GM12878 (cell line): ENCODE measurements around the gene CAMTA1. TPM values are rescaled to one million over a fixed set of nuclear protein-coding genes. Genes with fewer than 3 reads are reported as not detected.

ENCODE experiments used
- ATAC-seq: fragments of 200-7000 bp; cut with Tn5 transposase; 3 replicates; pipeline ENCODE4 v1.9.1; 2020; ENCODE audit warnings: mild to moderate bottlenecking, moderate library complexity
- BruUV-seq: library from RNA; stranded (reverse); fragments of 400-500 nt; replicated peaks from 2 replicates; lab custom pipeline; 2021; lab: Mats Ljungman, UMichigan
- CTCF ChIA-PET: fragments of 300-600 bp; sonication (Branson Sonifier 250); formaldehyde crosslinking; extraction: SDS; loops from one replicate; lab custom pipeline; 2021; ENCODE audit warnings: inconsistent platforms; lab: Yijun Ruan, JAX
- POLR2A ChIA-PET: fragments of 350-600 bp; formaldehyde crosslinking; extraction: SDS; loops from one replicate; lab custom pipeline; 2021; ENCODE audit warnings: inconsistent platforms; lab: Charles Lee
- RAD21 ChIA-PET: fragments of 300-600 bp; sonication (Branson Sonifier 250); formaldehyde crosslinking; loops from one replicate; lab custom pipeline; 2023; ENCODE audit warnings: antibody characterized with exemption; ENCODE audit not compliant: unreplicated experiment; lab: Charles Lee
- SMC1A ChIA-PET: fragments of 300-600 bp; sonication (Branson Sonifier 250); formaldehyde crosslinking; loops from one replicate; lab custom pipeline; 2023; ENCODE audit not compliant: unreplicated experiment, uncharacterized antibody; lab: Charles Lee
- DNase-seq: peaks from one replicate; pipeline ENCODE4 v3.0.0-alpha.2; 2011; ENCODE audit warnings: low read depth, low spot score
- FAIRE-seq: peaks from 3 replicates; lab custom pipeline; 2011; peaks lifted over from hg19 to GRCh38; lab: Jason Lieb, UNC
- H2AFZ ChIP-seq: 2 replicates; pipeline ENCODE4 v1.6.0; 2011; ENCODE audit warnings: low read depth, low read length, control low read depth; ENCODE audit not compliant: control insufficient read depth
- H3K27ac ChIP-seq: 2 replicates; pipeline ENCODE4 v1.5.1; 2011; ENCODE audit warnings: control low read depth; ENCODE audit not compliant: control insufficient read depth, insufficient read depth
- H3K27me3 ChIP-seq, 2 experiments: replicated peaks in 1 of 2; 2 replicates each; pipeline versions ENCODE4 v1.6.0 to v1.6.1; 2011; ENCODE audit warnings: low read length in 1 of 2; ENCODE audit not compliant: control insufficient read depth in 2 of 2, insufficient read depth in 2 of 2
- H3K36me3 ChIP-seq, 2 experiments: 2 replicates each; pipeline ENCODE4 v1.5.1; 2011; ENCODE audit warnings: low read length in 1 of 2; ENCODE audit not compliant: control insufficient read depth in 2 of 2, insufficient read depth in 2 of 2
- H3K4me1 ChIP-seq: 2 replicates; pipeline ENCODE4 v1.6.1; 2011; ENCODE audit warnings: mild to moderate bottlenecking, low read length, moderate library complexity, mixed read lengths; ENCODE audit not compliant: control insufficient read depth, insufficient read depth
- H3K4me2 ChIP-seq: 2 replicates; pipeline ENCODE4 v1.6.0; 2011; ENCODE audit warnings: control low read depth; ENCODE audit not compliant: control insufficient read depth, insufficient read depth
- H3K4me3 ChIP-seq: fragments of 200-600 bp; sonication (generic); 2 replicates; pipeline ENCODE4 v1.5.1; 2016
- H3K79me2 ChIP-seq: 2 replicates; pipeline ENCODE4 v1.6.0; 2011; ENCODE audit warnings: low read length; ENCODE audit not compliant: control insufficient read depth, insufficient read depth
- H3K9ac ChIP-seq: 2 replicates; pipeline ENCODE4 v1.8.0; 2011; ENCODE audit warnings: low read length, control low read depth, mixed read lengths; ENCODE audit not compliant: control insufficient read depth, insufficient read depth
- H3K9me3 ChIP-seq: replicated peaks from 3 replicates; pipeline ENCODE4 v1.5.1; 2011; ENCODE audit warnings: mild to moderate bottlenecking, low read length; ENCODE audit not compliant: control insufficient read depth, insufficient read depth
- H4K20me1 ChIP-seq: 2 replicates; pipeline ENCODE4 v1.6.0; 2011; ENCODE audit not compliant: control insufficient read depth, insufficient read depth
- CHD4 ChIP-seq: fragments of 200-600 bp; sonication (generic); IDR thresholded peaks from 2 replicates; pipeline ENCODE4 v1.6.1; 2016; ENCODE audit warnings: mild to moderate bottlenecking
- E4F1 ChIP-seq: fragments of 450-650 bp; IDR thresholded peaks from 2 replicates; pipeline ENCODE4 v1.6.1; 2018; ENCODE audit warnings: borderline replicate concordance, mild to moderate bottlenecking; ENCODE audit not compliant: partially characterized antibody
- IRF3 ChIP-seq: fragments of 450-650 bp; IDR thresholded peaks from 2 replicates; pipeline ENCODE4 v1.6.1; 2014; ENCODE audit warnings: mild to moderate bottlenecking
- LARP7 ChIP-seq: fragments of 450-650 bp; IDR thresholded peaks from 2 replicates; pipeline ENCODE4 v1.6.1; 2017; ENCODE audit warnings: mild to moderate bottlenecking
- PAX8 ChIP-seq: fragments of 450-650 bp; IDR thresholded peaks from 2 replicates; pipeline ENCODE4 v1.6.1; 2017; ENCODE audit warnings: mild to moderate bottlenecking, moderate library complexity
- RELA ChIP-seq: fragments of 450-650 bp; IDR thresholded peaks from 2 replicates; pipeline ENCODE4 v1.8.0; 2014; ENCODE audit warnings: borderline replicate concordance; ENCODE audit not compliant: partially characterized antibody
- SUPT20H ChIP-seq: IDR thresholded peaks from 2 replicates; pipeline ENCODE4 v1.6.1; 2011; ENCODE audit warnings: low read depth, mild to moderate bottlenecking, low read length, moderate library complexity, borderline replicate concordance; ENCODE audit not compliant: control insufficient read depth
- ZSCAN29 ChIP-seq: fragments of 450-650 bp; IDR thresholded peaks from 2 replicates; pipeline ENCODE4 v1.6.1; 2017; ENCODE audit warnings: mild to moderate bottlenecking, moderate library complexity
- WGBS: methylation state at CpG from one replicate; pipeline ENCODE4 v1.1.6; 2016; ENCODE audit warnings: low lambda C conversion rate; ENCODE audit not compliant: insufficient replicate concordance, insufficient coverage; ENCODE audit errors: missing lambda C conversion rate; 5-methylcytosine and 5-hydroxymethylcytosine counted together
- in situ Hi-C: fragments of 300-500 bp; cut with MboI; formaldehyde crosslinking; loops from 9 replicates; pipeline ENCODE4 v1.14.3; 2018; ENCODE audit warnings: mixed read lengths
- intact Hi-C: fragments of 100-400 bp; cut with micrococcal nuclease; formaldehyde crosslinking; loops from one replicate; pipeline ENCODE4 v1.14.2; 2022; ENCODE audit not compliant: unreplicated experiment
- polyA plus RNA-seq, 11 experiments: library from polyadenylated mRNA; depleted of rRNA in 4 of 11; unstranded in 6 of 11; stranded (reverse) in 5 of 11; fragments of >200 nt; fragmentation: Nextera tagmentation in 4 of 11; fragmentation: Illumina TruSeq in 1 of 11; extraction: Ambion mirVana in 4 of 11; extraction: Trizol in 1 of 11; gene quantifications; 1 replicate in 1 of 11; 2 replicates in 10 of 11; pipeline versions ENCODE4 v1.2.1 to v1.2.3, GENCODE V29; 2011 to 2016; ENCODE audit warnings: inconsistent platforms in 2 of 11, missing spikeins in 2 of 11, low read depth in 1 of 11
- total RNA-seq, 4 experiments: library from RNA; depleted of rRNA in 3 of 4; stranded (reverse); fragments of >200 nt in 3 of 4; fragmentation: Illumina TruSeq in 1 of 4; extraction: Trizol in 1 of 4; gene quantifications; 2 replicates each; pipeline versions ENCODE4 v1.2.1 to v1.2.3, GENCODE V29; 2013 to 2021

The CAMTA1 gene
- total and polyA plus RNA-seq, 10 of the 15 experiments (the other 5 are each of a cell fraction or from before 2014, with no cell fraction given), result 37.7 to 148 (median 76.4) TPM

GRCh38 chr1:7424352-7424890 lies 639.2 kb downstream of the CAMTA1 start:
- no peak for TF ChIP-seq SUPT20H
- TF ChIP-seq E4F1, result no peak
- no peak for TF ChIP-seq IRF3
- no peak for TF ChIP-seq LARP7
- TF ChIP-seq PAX8, result no peak
- TF ChIP-seq ZSCAN29, result no peak
- no peak for TF ChIP-seq CHD4
- TF ChIP-seq RELA, result no peak
- TF ChIP-seq, all 136 proteins: peak for 0
- Histone ChIP-seq H3K27me3 (no peaks in the 10 kb centered on the region), H3K27ac (no peak overlapping the region), H3K79me2 (no peaks in the 10 kb centered on the region), H3K36me3 (no peaks in the 10 kb centered on the region), H3K4me2 (no peak overlapping the region), H3K9me3 (no peaks in the 10 kb centered on the region), H3K4me3 (no peak overlapping the region), H2AFZ (no peak overlapping the region), H3K9ac (no peak overlapping the region), H3K4me1 (no peaks in the 10 kb centered on the region), H4K20me1 (no peaks in the 10 kb centered on the region)
- ChIA-PET RAD21 (no interaction called here), POLR2A (no interaction called here), CTCF (no interaction called here), SMC1A (no interaction called here)
- no peak for FAIRE-seq
- no peak for DNase-seq
- no TSS peak for BruUV-seq
- 12% methylated on average over 9 of the region's 9 CpGs for WGBS
- intact Hi-C loops, result no loop called here
- ATAC-seq, result no peak
- in situ Hi-C loops, result no loop called here
